Adrenal gland (tissue), 12 donors: ENCODE data around the gene KRT79. TPM values are rescaled to one million over a fixed set of nuclear protein-coding genes. Genes with fewer than 3 reads are reported as not detected.

Experiments
- DNase-seq, 7 donors: peaks; one replicate each; pipeline ENCODE4 v3.0.0-alpha.2; 2019 to 2020
- H3K27ac ChIP-seq, 5 donors: fragments of 200-600 bp; sonication (generic) in 4 of 5; 1 replicate in 3 of 5; 2 replicates in 2 of 5; pipeline versions ENCODE4 v1.5.1 to v1.8.0; 2016 to 2020; ENCODE audit warnings: mild to moderate bottlenecking in 1 of 5
- H3K27me3 ChIP-seq: fragments of 200-600 bp; 2 replicates; pipeline ENCODE4 v1.8.0; 2021
- H3K36me3 ChIP-seq, 2 donors: fragments of 200-600 bp; replicated peaks in 1 of 2; 1 replicate in 1 of 2; 2 replicates in 1 of 2; pipeline versions ENCODE4 v1.5.1 to v1.8.0; 2018 to 2022
- H3K4me1 ChIP-seq, 2 donors: fragments of 200-600 bp; replicated peaks in 1 of 2; 1 replicate in 1 of 2; 2 replicates in 1 of 2; pipeline versions ENCODE4 v1.5.1 to v1.8.0; 2018 to 2021
- H3K4me3 ChIP-seq, 4 donors: fragments of 200-600 bp; sonication (generic) in 3 of 4; one replicate each; pipeline ENCODE4 v1.5.1; 2016 to 2018
- H3K9me3 ChIP-seq, 3 donors: fragments of 200-600 bp; sonication (generic) in 1 of 3; replicated peaks in 1 of 3; 1 replicate in 2 of 3; 2 replicates in 1 of 3; pipeline versions ENCODE4 v1.5.1 to v1.8.0; 2016 to 2021
- POLR2A ChIP-seq, 2 donors: fragments of 450-650 bp; IDR thresholded peaks; one replicate each; pipeline ENCODE4 v1.6.1; 2017; ENCODE audit warnings: antibody characterized with exemption in 2 of 2, mild to moderate bottlenecking in 2 of 2, moderate library complexity in 1 of 2
- WGBS, 4 donors: extraction: QIAGEN DNeasy Blood & Tissue Kit in 2 of 4; methylation state at CpG; one replicate each; pipeline versions ENCODE4 v1.1.5 to v1.1.7; 2013 to 2017; 5-methylcytosine and 5-hydroxymethylcytosine counted together
- intact Hi-C, 2 donors: fragments of 100-400 bp; cut with DNase I; formaldehyde crosslinking; loops; one replicate each; pipeline versions ENCODE4 v1.14.1 to v1.15.0; 2022 to 2023
- polyA plus RNA-seq, 3 donors: library from polyadenylated mRNA; stranded (reverse); fragments of 200-250 nt in 2 of 3; fragments of 350-450 nt in 1 of 3; fragmentation: Illumina TruSeq in 1 of 3; extraction: RNeasy Lipid Tissue Mini Kit (QIAGEN cat#74804) in 1 of 3; gene quantifications; one replicate each; pipeline ENCODE4 v1.2.3, GENCODE V29; 2013 to 2014
- total RNA-seq, 9 donors: library from RNA; depleted of rRNA in 4 of 9; stranded (reverse); fragments of >200 nt in 4 of 9; fragments of 120-200 nt in 1 of 9; fragmentation: NEBNext Ultra II Directional in 1 of 9; extraction: Animal tissue kit (Norgen Biotek cat#: 25700) in 1 of 9; gene quantifications; one replicate each; pipeline versions ENCODE4 v1.1.0 to v1.2.4, GENCODE V29; 2013 to 2023
- TF ChIP-seq, protein P1 (sequence below), 6 experiments: fragments of 450-650 bp in 4 of 6; fragments of 200-600 bp in 2 of 6; sonication (generic) in 1 of 6; IDR thresholded peaks; 1 replicate in 5 of 6; 2 replicates in 1 of 6; pipeline versions ENCODE4 v1.5.1 to v1.8.0; 2016 to 2021; ENCODE audit warnings: antibody characterized with exemption in 6 of 6, mild to moderate bottlenecking in 2 of 6, moderate library complexity in 1 of 6
- donor health status: healthy with polysubstance abuse.
- donor health status: Bipolar disorder and iron deficiency.
- donor health status: DM: yes; HTN: yes; CAD: no.
- donor health status: DM: no; HTN: no; CAD: no.
- donor health status: DM: no; HTN: no; CAD: no.
- donor health status: DM: yes; HTN: yes; CAD: no.

Gene KRT79
- total and polyA plus RNA-seq, 12 donors: 0.24 TPM; not detected in 11

DNA sequence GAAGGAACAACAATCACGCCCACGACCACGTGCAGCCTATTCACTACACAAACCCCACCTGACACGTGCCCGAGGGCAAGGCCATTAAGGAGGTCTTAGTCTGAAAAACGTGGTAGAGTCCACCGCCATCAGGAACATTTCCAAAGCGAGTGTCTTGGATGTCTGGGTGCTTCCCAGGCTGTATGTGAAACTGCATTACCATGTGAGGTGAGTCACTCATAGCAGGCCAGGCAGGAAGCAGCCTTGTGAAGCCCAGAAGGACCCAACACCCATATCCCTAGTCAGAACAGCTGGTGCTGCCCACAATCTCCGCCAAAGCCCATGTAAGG lies 3.3 kb upstream of the KRT79 start:
- H3K27me3 ChIP-seq: peaks cover 18% of the 10 kb centered on the region
- TF ChIP-seq, protein P1, sequence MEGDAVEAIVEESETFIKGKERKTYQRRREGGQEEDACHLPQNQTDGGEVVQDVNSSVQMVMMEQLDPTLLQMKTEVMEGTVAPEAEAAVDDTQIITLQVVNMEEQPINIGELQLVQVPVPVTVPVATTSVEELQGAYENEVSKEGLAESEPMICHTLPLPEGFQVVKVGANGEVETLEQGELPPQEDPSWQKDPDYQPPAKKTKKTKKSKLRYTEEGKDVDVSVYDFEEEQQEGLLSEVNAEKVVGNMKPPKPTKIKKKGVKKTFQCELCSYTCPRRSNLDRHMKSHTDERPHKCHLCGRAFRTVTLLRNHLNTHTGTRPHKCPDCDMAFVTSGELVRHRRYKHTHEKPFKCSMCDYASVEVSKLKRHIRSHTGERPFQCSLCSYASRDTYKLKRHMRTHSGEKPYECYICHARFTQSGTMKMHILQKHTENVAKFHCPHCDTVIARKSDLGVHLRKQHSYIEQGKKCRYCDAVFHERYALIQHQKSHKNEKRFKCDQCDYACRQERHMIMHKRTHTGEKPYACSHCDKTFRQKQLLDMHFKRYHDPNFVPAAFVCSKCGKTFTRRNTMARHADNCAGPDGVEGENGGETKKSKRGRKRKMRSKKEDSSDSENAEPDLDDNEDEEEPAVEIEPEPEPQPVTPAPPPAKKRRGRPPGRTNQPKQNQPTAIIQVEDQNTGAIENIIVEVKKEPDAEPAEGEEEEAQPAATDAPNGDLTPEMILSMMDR (IDR thresholded peaks at IDR 0.05): no peak
- no peak for TF ChIP-seq POLR2A (IDR thresholded peaks at IDR 0.05)
- intact Hi-C loops: no loop called here
- H3K4me3 ChIP-seq: no peak overlapping the region
- H3K27ac ChIP-seq: no peak overlapping the region
- H3K4me1 ChIP-seq: no peaks in the 10 kb centered on the region
- DNase-seq: no peak
- H3K36me3 ChIP-seq: no peaks in the 10 kb centered on the region
- 77 to 88% (median 82%) methylated on average over 8 to 9 of the region's 9 CpGs for WGBS, 4 donors
- no peaks in the 10 kb centered on the region for H3K9me3 ChIP-seq

DNA sequence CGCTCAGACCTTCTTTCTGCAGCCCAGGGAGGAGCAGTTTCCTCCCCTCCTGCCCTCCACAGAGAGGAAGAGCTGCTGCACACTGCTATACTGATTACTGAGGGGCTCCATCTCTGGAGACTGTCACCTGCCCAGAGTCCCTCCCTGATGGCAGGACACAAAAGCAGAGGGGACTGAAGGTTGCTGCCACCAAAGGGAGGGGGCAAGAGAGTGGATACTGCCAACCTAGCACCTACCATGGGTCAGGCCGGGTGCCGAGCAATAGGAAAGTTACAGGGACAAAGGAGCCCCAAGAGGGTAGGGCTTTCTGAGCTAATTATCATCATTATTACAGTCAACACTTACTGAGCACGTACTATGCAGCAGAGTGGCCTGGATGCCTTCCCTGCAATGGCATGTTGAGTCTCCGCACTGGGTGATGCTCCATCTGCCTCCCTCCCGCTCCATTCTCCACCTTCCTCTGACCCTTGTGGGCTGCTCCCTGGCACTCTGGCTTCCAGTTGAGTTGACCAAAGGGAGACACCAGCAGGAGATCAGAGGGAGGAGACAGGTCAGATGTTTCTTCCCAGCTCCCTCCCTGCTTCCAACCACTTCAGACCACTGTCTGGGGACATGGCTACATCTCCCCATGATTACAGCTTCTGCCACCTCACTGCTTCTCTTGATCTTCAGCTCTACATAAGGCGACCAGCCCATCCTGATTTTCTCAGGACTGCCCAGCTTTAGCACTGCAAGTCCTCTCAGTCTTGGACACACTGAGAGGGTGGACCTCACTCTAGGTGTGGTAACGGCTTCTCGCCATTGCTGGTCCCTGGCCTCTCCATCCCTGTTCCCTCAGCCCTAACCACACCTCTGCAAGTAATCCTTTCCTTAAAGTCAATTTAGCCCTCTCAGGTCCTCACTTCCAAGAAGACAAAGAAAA lies 2.6 kb upstream of the KRT79 start:
- no peak for DNase-seq
- no peak overlapping the region for H3K27ac ChIP-seq
- H3K4me1 ChIP-seq: no peaks in the 10 kb centered on the region
- H3K27me3 ChIP-seq: peaks cover 18% of the 10 kb centered on the region
- intact Hi-C loops: no loop called here
- H3K9me3 ChIP-seq: no peaks in the 10 kb centered on the region
- no peak for TF ChIP-seq POLR2A (IDR thresholded peaks at IDR 0.05)
- TF ChIP-seq, protein P1 (IDR thresholded peaks at IDR 0.05): no peak
- no peak overlapping the region for H3K4me3 ChIP-seq
- WGBS, 4 donors: 79 to 89% (median 86%) methylated on average over 9 of the region's 9 CpGs
- H3K36me3 ChIP-seq: no peaks in the 10 kb centered on the region

DNA sequence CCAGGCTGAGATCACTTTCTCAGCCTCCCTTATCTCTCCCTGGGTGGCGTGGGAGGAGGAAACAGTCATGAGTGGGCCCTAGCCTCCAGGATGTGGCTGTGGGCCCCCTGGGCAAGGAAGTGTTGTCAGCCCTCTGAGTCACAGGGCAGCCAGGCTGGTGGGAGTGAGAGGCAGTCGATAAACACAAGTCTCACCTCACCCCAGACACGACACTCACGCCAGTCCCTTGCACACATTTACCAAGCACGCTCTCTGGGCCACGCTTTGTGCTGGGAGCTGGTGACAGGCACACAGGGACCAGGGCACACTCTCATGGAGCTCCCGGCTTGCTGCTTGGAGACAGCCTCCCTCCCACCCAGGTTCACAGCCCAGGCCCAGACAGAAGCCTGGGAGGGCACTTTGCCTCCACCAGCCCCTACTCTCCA lies 1.9 kb upstream of the KRT79 start:
- Histone ChIP-seq H3K36me3 (no peaks in the 10 kb centered on the region), H3K27ac (no peak overlapping the region), H3K27me3 (peaks cover 21% of the 10 kb centered on the region), H3K4me3 (no peak overlapping the region), H3K4me1 (no peaks in the 10 kb centered on the region), H3K9me3 (no peaks in the 10 kb centered on the region)
- WGBS, 4 donors: 67 to 82% (median 73%) methylated on average over 6 to 7 of the region's 7 CpGs
- DNase-seq: no peak
- intact Hi-C loops: no loop called here
- TF ChIP-seq, protein P1 (IDR thresholded peaks at IDR 0.05): no peak
- no peak for TF ChIP-seq POLR2A (IDR thresholded peaks at IDR 0.05)

DNA sequence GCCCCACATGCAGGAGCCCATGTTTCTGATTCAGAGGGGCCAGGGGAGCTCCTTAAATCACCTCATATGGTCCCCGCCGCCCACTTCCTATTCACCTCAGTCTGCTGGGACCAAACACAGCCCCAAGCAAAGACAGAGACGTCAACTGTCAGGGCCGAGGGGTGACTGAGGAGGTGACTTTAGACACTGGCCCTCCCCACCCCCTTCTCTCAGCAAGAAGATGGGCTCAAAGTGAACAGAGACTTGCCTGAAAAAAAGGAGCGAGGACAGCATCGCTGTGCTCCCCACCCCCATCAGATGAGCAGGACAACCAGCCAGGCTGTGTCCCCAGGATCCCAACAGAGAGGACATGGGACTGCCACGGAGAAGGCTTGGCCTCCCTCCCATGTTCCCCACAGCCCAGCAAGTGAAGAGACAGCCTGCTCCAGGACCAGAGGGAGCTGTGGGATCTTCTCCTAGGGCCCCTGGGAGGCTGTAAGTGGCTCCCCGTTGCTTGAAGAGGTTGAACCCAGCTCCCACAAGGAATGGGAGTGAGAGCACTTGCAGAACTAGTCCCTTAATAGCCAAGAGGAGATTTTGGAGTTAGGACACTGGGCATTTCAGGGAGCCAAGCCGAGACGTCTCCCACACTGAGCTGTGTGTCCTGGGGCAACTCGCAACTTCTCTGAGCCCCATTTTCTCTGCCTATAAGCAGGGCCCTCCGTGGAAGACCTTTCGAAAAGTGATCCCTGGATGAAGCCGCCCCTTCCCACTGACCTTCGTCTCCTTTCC lies 1.3 kb upstream of the KRT79 start:
- Histone ChIP-seq H3K36me3 (no peaks in the 10 kb centered on the region), H3K4me3 (no peak overlapping the region), H3K27ac (no peak overlapping the region), H3K4me1 (no peaks in the 10 kb centered on the region), H3K27me3 (peaks cover 21% of the 10 kb centered on the region), H3K9me3 (no peaks in the 10 kb centered on the region)
- no peak for TF ChIP-seq POLR2A (IDR thresholded peaks at IDR 0.05)
- TF ChIP-seq, protein P1 (IDR thresholded peaks at IDR 0.05): no peak
- 82 to 88% (median 84%) methylated on average over 14 to 15 of the region's 15 CpGs for WGBS, 4 donors
- DNase-seq: no peak
- intact Hi-C loops: no loop called here
